ENCODE results near the gene PISD. TPM values are rescaled to one million over a fixed set of nuclear protein-coding genes. Genes with fewer than 3 reads are reported as not detected.

PISD gene
- total and polyA plus RNA-seq, 2 experiments from 2014 or later = 31.2 to 39.6 TPM

DNA sequence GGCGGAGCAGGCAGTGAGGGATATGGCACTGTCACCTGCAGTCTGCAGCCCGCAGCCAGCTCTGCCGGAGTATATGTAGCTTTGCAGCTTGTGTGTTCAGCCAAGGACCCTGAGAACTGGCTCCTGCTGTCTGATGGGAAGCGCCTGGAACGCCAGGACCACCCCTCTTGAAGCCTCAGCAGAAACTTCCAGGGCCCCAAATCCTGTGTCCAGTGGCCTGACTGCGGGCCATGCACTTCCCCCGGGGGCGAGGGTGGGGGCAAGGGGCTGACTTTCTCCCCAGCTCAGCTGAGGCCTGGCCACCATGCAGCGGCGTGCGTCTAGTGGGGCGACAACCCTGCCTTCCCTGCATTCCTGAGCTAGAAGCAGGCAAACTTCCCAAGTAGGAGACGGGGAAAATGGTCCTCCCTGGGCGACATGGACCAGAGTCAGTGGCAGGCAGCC lies 32.3 kb downstream of the PISD start:
- peak in 1 of 2 donors; percentile 8 for DNase-seq (ENCODE audit: low read depth in 1 of 2, low spot score in 1 of 2)
- Histone ChIP-seq H3K9me3 (ENCODE audit: low read depth) (no peaks in the 10 kb centered on the region), H3K4me1 (ENCODE audit: low read depth) (peaks cover 8% of the 10 kb centered on the region), H3K36me3 (no peaks in the 10 kb centered on the region), H3K4me3 (peak overlapping the region; percentile 86), H3K27ac (peak overlapping the region; percentile 77), H3K27me3 (no peaks in the 10 kb centered on the region)
- TF ChIP-seq CTCF (IDR thresholded peaks at IDR 0.05; ENCODE audit: low read depth, low read length) = no peak

- Histone ChIP-seq H3K9me3 (ENCODE audit: low read depth) (no peaks in the 10 kb centered on the region), H3K4me1 (ENCODE audit: low read depth) (peaks cover 8% of the 10 kb centered on the region), H3K4me3 (no peak overlapping the region), H3K27ac (no peak overlapping the region), H3K36me3 (no peaks in the 10 kb centered on the region), H3K27me3 (no peaks in the 10 kb centered on the region)
- TF ChIP-seq CTCF (IDR thresholded peaks at IDR 0.05; ENCODE audit: low read depth, low read length) = no peak
- DNase-seq (ENCODE audit: low read depth in 1 of 2, low spot score in 1 of 2) = no peak
Measured at GRCh38 chr22:31628969-31629708, 32.9 kb downstream of the PISD start.

DNA sequence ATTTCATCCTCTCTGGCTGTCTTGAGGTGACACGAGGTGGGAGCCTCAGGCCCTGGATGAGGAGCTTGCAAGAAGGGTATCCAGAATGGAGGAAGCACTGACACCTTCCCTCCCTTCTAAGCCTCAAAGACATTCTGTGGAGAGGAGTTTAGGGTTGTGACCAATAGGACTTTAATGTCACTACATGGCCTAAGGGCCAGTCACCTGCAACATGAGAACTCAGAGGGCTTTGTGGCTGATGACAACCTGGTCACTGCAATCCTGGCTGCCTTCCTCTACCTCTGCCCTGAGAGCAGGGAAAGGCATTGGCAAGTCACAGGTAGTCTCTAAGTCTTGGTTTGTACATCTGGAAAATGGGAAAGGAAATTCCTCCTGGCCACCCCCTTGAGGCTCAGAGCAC lies 33.7 kb downstream of the PISD start:
- DNase-seq (ENCODE audit: low read depth in 1 of 2, low spot score in 1 of 2) = no peak
- Histone ChIP-seq H3K4me1 (ENCODE audit: low read depth) (peaks cover 8% of the 10 kb centered on the region), H3K27me3 (no peaks in the 10 kb centered on the region), H3K9me3 (ENCODE audit: low read depth) (no peaks in the 10 kb centered on the region), H3K4me3 (no peak overlapping the region), H3K27ac (no peak overlapping the region), H3K36me3 (no peaks in the 10 kb centered on the region)
- TF ChIP-seq CTCF (IDR thresholded peaks at IDR 0.05; ENCODE audit: low read depth, low read length) = no peak

- Histone ChIP-seq H3K36me3 (no peaks in the 10 kb centered on the region), H3K9me3 (ENCODE audit: low read depth) (no peaks in the 10 kb centered on the region), H3K27ac (no peak overlapping the region), H3K4me3 (no peak overlapping the region), H3K27me3 (no peaks in the 10 kb centered on the region), H3K4me1 (ENCODE audit: low read depth) (peaks cover 8% of the 10 kb centered on the region)
- TF ChIP-seq CTCF (IDR thresholded peaks at IDR 0.05; ENCODE audit: low read depth, low read length) = no peak
- no peak for DNase-seq (ENCODE audit: low read depth in 1 of 2, low spot score in 1 of 2)
Measured at GRCh38 chr22:31627223-31627731, 34.7 kb downstream of the PISD start.

GRCh38 chr22:31626427-31627150 lies 35.4 kb downstream of the PISD start:
- Histone ChIP-seq H3K27me3 (no peaks in the 10 kb centered on the region), H3K36me3 (no peaks in the 10 kb centered on the region), H3K4me3 (no peak overlapping the region), H3K27ac (no peak overlapping the region), H3K9me3 (ENCODE audit: low read depth) (no peaks in the 10 kb centered on the region), H3K4me1 (ENCODE audit: low read depth) (peaks cover 8% of the 10 kb centered on the region)
- TF ChIP-seq CTCF (IDR thresholded peaks at IDR 0.05; ENCODE audit: low read depth, low read length) = no peak
- DNase-seq (ENCODE audit: low read depth in 1 of 2, low spot score in 1 of 2) = peak in 1 of 2 donors; percentile 45
